Activated T-cell treated with anti-CD3 and anti-CD28 coated beads for 4 hours (primary cell): Measurements from ENCODE around the gene CEP55.

Source experiments
- DNase-seq: peaks from one replicate; pipeline ENCODE4 v3.0.0-alpha.2; 2020

The CEP55 gene

GRCh38 chr10:93568105-93568390, 71.6 kb downstream of the CEP55 start:
- DNase-seq = no peak

- no peak for DNase-seq
Measured at GRCh38 chr10:93570383-93570782, 74.0 kb downstream of the CEP55 start.

- no peak for DNase-seq
Measured at GRCh38 chr10:93572606-93573005, 76.2 kb downstream of the CEP55 start.

GRCh38 chr10:93573051-93573909, 76.9 kb downstream of the CEP55 start:
- DNase-seq = no peak

- no peak for DNase-seq
Measured at GRCh38 chr10:93573924-93574323, 77.5 kb downstream of the CEP55 start.

GRCh38 chr10:93576888-93577287, 80.5 kb downstream of the CEP55 start:
- DNase-seq = no peak

- DNase-seq = no peak
Measured at GRCh38 chr10:93577565-93577964, 81.2 kb downstream of the CEP55 start.
